Non-pigmented ciliary epithelial cell (primary cell): ENCODE measurements around the gene CELF4.

Source experiments
- DNase-seq: peaks from one replicate; pipeline ENCODE4 v3.0.0-alpha.2; 2010; ENCODE audit warnings: low read depth

The CELF4 gene

GRCh38 chr18:37346048-37346447 is 219.6 kb downstream of the CELF4 start:
- DNase-seq: no peak

GRCh38 chr18:37343542-37343851 is 222.1 kb downstream of the CELF4 start:
- DNase-seq: no peak

GRCh38 chr18:37341473-37342086 is 224.0 kb downstream of the CELF4 start:
- DNase-seq: no peak

- no peak for DNase-seq
Observed at GRCh38 chr18:37341016-37341415, 224.6 kb downstream of the CELF4 start.

DNA sequence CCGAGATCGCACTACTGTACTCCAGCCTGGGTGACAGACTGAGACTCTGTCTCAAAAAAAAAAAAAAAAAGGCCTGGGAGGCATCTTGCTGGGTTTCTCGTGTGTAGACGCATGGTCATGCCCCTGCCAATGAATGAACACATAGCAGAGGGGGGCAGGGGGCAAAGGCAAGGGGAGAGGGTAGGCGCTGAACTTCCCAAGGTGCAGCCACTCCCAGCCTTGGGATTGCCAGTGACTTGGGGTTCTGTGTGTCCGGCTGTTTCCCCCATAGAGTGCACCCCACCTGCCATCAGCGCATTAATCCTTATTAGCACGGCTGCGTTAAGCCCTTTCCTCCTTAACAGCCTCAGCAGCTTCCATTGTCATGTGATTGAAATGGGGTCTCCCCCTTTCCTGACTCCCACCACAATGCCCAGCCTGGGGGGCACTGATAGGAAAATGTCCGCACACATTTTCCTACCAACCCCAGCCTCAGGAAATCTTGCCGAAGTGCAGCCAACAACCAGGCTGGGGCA is 225.8 kb downstream of the CELF4 start:
- DNase-seq: no peak

GRCh38 chr18:37336568-37337285 is 228.9 kb downstream of the CELF4 start:
- DNase-seq: no peak

DNA sequence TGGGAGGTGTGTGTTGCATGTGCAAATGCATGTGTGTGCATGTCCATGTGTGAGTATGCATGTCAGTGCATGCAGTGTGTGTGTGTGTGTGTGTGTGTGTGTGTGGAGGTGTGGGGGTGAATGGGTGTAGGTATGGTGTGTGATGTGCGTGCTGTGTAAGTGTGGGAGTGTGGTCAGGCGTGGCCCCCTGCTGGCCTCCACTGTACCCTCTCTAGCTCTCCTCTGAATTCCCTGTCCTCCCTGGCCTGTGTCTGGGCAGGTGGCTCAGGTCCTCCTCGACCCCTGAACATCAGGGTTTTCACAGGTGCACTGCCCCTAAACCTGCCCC is 230.2 kb downstream of the CELF4 start:
- no peak for DNase-seq

GRCh38 chr18:37334631-37335408 is 230.8 kb downstream of the CELF4 start:
- peak; percentile 24 for DNase-seq

DNA sequence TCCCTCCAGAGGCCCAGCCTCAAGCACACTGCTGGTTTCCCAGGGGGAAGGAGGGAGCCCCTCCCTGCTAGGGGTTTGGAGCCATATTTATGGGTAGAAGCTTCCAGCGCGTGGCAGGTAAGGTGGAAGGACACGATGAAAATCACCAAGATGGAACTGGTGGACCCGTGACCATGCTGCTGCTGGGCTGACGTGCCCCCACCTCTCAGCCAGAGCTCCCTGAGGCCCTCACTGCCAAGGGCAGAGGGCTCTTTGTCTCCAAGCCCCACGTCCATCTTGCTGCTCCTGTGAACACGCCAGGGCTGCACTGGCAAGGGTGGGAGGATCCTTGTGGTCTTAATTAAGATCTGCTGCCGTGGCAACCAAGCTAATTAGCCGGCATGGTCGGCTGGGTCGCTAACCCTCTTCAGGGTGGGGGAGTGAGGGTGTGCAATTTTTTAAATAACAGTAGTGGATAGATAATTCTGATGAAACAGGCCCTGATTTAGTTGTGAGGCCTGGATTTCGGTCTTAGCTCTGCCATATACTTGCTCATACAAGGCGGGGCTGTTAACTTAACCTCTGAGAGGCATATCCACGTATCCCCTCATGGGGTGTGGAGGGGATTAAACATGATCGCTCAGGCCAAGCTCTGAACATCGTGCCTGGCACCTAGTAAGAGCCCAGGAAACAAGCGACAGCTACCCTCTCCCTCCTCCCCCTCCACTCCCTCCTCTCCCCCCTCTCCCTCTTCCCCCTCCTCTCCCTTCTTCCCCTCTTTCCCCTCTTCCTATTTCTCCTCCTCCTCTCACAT is 232.8 kb downstream of the CELF4 start:
- no peak for DNase-seq

DNA sequence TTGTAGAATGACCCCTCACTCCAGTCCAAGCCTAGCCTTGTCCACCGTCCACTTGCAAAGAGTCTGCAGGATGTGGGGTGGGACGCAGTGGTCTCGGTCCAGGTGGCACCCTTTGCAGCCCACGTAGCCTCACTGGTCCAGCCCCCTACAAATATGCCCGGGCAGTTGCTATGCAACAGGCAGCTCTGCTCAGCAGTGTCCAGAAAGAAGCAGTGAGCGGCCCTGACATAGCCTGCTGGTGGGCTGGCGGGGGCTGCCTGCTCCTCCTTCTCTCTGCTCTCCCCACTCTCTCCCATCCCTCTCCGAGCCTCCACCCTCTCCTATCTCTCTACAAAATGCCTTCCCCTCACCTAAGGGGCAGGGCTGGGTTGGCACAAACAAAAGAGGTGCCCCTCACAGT is 233.4 kb downstream of the CELF4 start:
- DNase-seq: no peak

- DNase-seq: no peak
Observed at GRCh38 chr18:37330173-37330572, 235.4 kb downstream of the CELF4 start.

- no peak for DNase-seq
Observed at GRCh38 chr18:37328946-37329719, 236.5 kb downstream of the CELF4 start.

DNA sequence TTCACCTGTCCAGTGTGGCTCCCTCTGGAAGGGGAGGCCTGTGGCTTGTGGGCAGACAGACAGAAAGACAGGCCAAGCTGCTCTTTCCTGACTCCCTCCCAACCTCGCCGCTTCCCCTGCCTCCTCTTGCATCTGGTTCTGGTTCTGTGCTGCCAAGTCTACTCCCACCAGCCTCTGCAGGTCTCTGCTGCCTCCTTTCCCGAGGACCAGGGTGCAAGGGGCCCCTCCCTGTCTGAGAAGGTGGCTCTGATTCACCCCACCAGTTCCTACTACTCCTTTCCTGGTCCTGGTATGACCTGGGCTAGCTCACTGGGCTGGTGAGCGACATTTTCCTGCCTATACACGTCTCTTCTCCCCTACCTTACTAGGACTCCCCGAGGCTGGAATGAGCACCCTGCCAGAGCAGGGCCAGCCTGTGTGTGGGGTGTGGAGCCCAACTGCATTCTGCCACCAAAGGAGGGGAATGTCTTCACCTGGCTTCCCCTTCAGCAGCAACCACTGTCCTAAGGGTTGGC is 238.5 kb downstream of the CELF4 start:
- DNase-seq: no peak

DNA sequence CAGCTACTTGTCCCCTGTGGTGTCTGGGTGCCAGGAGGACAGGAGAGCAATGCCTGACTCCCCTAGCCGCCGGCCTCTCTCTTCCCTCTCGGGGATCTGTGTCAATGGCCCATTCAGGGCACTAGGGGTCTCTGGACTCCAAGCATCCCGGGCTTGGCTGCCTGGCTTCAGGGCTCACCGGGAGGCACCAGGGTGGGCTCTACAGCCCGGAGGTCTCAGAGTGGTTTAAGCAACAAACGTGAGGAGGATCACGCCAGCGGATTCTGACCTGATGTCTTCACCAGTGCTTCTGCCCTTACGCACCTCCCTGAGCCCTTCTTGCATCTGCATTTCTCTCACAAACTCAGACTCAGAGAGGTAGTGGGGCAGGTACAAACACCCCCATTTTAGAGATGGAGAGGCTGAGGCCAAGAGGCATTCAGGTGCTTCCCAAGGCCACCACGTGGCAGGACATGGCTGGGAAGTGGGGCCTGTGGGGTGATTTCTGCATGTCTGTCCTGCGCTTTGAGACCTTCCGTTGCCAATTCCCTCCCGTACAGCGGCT is 243.0 kb downstream of the CELF4 start:
- DNase-seq: no peak

DNA sequence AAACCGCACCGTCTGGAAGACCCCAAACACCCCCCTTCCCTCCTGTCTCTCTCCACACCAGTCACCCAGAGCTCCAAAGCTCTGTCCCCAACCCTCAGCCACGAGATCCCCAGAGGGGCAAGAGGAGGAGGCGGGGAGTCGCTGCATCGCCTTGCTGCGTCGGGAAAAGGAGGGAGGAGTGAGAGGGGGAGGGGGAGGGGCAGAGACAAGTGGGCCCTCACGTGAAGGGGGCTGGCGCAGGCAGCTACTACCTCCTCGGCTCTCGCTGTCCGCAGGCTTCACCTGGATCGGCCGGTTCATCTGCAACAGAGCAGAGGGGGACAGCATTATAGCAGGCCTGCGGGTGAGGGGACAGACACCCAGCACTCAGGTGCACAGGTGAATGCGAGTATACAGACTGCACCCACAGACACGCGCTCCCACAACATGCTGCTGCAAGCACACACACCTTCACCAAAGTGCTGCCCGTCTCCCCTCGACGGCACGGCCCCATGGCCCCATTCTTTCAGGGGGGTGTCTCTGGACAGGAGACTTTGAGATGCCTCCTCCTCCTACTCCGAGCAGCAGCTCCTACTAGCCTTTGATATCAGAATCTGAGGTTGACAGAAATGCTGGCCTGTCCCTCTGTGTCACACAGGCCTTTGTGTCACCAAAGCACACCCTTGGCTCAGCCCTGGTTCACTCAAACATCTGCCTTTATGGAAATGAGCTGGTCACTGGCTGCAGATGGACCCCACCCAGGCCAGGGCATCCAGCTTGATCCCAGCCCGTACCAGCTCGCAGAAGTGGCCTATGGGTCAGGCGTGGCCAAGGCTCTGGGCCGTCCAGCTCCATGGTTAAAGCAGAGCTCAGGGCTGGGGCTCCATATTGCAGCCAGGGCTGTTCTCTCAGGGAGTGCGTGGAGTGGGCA is 243.8 kb downstream of the CELF4 start:
- DNase-seq: no peak

GRCh38 chr18:37320317-37320716 is 245.3 kb downstream of the CELF4 start:
- no peak for DNase-seq

- no peak for DNase-seq
Observed at GRCh38 chr18:37318360-37319355, 246.9 kb downstream of the CELF4 start.

DNA sequence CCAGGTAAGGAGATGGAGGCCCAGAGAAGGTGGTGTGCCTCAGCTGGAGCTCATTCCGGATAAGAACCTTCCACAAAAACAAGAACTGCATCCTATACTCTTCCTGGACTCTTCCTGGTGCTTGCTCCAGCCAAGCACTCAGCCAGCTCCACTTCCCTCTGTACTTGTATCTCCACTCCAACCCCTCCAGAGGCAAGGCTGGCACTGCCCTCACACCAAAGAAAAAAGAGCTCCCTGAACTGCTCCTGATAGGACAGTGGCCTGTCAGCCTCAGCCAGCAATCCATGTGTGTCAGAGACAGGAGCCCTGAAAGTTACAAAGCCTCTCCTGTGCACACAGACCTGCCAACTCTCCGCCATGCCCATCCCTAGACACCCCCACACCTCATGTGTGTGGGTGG is 248.1 kb downstream of the CELF4 start:
- DNase-seq: no peak

DNA sequence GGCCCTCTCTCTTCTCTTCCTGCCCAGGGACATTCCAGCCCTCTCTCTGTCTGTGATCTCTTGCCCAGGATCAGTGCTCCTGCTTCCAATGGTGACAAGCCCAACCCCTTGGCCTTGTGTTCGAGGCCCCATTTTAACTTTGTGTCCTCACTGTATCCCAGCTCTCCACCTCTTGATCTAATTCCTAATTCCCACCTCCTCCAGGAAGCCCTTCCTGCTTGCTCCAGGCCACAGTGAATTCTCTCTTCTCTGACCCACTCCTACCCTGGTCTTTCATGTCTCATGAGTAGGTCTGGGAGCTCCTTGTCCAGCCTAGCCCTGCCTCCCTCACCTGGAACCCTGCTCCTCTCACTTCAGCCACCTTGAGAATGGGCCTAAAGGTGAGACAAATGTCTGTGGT is 249.1 kb downstream of the CELF4 start:
- DNase-seq: no peak
